ENCODE results near the gene PVR.
"Not testable (repeated sequence)": the region's sequence is repeated elsewhere in the genome, so short reads cannot be mapped to it uniquely, and the experiment has no call there.

PVR gene

GRCh38 chr19:44610497-44610896 is 33.2 kb upstream of the PVR start:
- not testable (repeated sequence) for H3K4me1 Mint-ChIP-seq (ENCODE audit: low read depth); H3K27ac Mint-ChIP-seq; H3K36me3 Mint-ChIP-seq (ENCODE audit: low read depth); H3K4me3 Mint-ChIP-seq; H3K9me3 Mint-ChIP-seq; H3K27me3 Mint-ChIP-seq (ENCODE audit: low read depth)

DNA sequence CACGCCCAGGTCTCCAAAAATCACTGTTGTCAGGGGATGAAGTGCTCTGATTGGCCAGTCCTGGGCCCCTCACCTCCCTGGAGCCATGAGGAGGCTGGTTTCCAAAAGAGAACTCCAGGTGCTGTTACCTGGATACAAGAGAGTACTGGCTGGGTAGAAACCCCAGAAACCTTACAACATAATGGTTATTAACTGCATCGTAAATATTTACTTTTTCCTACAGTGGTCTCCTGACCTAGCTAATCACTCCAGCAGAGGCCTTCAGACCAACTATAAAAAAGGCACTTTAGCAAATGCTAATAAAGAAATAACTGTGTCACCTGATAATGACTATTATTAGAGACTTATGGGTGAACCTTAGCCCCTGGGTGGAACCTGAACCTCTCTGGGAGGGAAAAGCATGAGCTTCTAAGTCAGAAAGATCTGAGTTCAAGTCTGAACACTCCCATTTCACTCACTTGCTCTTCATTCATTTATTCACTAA is 31.9 kb upstream of the PVR start:
- H3K36me3 Mint-ChIP-seq (ENCODE audit: low read depth) = no peaks in the 10 kb centered on the region
- no peak overlapping the region for H3K27ac Mint-ChIP-seq
- peaks cover 4% of the 10 kb centered on the region for H3K9me3 Mint-ChIP-seq
- H3K4me3 Mint-ChIP-seq = no peak overlapping the region
- peaks cover 1% of the 10 kb centered on the region for H3K4me1 Mint-ChIP-seq (ENCODE audit: low read depth)
- H3K27me3 Mint-ChIP-seq (ENCODE audit: low read depth) = no peaks in the 10 kb centered on the region

DNA sequence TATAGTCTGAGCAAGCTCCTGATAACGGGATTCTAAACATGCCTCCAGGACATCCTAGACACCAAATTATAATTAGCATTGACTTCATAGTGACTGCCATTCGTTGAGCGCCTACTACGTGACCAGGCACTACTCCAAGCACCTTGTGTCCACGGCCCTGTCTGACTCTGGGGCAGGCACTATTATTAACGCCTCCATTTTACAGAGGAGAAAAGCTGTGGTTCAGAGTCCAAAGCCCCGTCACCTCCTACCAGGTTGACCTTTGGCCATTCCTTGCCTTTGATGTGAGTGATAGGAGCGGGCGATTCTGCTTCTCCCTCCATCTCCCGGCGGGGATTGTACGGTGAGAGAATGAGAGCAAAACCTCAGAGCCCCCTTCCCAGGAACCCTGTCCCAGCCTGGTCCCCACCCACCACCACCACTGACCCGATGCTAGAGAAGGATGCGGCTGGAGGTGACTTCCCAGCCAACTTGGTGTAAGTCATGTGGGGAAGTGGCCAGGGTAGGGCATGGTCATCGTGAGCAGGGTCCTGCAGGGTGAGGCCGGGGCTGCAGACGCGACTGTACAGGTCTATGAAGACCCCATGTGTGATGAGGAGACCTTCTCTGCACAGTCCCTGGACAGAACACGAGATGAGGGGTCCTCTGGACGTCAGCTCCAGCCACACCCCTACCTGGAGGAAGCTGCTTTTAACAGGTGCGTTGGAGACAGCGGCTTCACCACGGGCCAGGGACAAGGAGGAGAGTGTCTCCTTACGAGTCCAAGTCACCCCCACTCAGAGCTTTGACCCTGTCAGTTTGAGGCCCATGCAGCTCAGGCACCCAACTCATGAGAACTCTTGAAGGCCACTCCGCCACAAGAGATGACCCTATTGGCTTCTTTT is 30.2 kb upstream of the PVR start, which contains the start of gene IGSF23:
TSS of gene IGSF23 (plus strand) at position 269 of the 884 bp plus-strand sequence. CDS start at position 352, 83 bp downstream.
- Mint-ChIP-seq H3K27me3 (ENCODE audit: low read depth) (no peaks in the 10 kb centered on the region), H3K36me3 (ENCODE audit: low read depth) (no peaks in the 10 kb centered on the region), H3K4me3 (no peak within 1 kb of the TSS), H3K9me3 (no peaks in the 10 kb centered on the region), H3K27ac (no peak within 1 kb of the TSS), H3K4me1 (ENCODE audit: low read depth) (no peaks in the 10 kb centered on the region)

DNA sequence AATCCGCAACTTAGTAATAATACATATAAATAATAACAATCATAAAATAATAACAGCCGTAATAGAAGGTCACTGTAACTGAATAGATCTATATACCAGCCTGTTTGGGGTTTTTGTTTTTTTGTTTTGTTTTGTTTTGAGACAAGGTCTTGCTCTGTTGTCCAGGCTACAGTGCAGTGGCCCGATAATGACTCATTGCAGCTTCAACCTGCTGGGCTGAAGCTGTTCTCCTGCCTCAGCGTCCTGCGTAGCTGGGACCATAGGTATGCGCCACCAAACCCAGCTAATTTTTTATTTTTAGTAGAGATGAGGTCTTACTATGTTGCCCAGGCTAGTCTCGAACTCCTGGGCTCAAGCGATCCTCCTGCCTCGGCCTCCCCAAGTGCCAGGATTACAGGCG is 29.4 kb upstream of the PVR start:
- H3K27me3 Mint-ChIP-seq (ENCODE audit: low read depth) = no peaks in the 10 kb centered on the region
- no peaks in the 10 kb centered on the region for H3K4me1 Mint-ChIP-seq (ENCODE audit: low read depth)
- H3K4me3 Mint-ChIP-seq = no peak overlapping the region
- no peak overlapping the region for H3K27ac Mint-ChIP-seq
- no peaks in the 10 kb centered on the region for H3K9me3 Mint-ChIP-seq
- no peaks in the 10 kb centered on the region for H3K36me3 Mint-ChIP-seq (ENCODE audit: low read depth)

DNA sequence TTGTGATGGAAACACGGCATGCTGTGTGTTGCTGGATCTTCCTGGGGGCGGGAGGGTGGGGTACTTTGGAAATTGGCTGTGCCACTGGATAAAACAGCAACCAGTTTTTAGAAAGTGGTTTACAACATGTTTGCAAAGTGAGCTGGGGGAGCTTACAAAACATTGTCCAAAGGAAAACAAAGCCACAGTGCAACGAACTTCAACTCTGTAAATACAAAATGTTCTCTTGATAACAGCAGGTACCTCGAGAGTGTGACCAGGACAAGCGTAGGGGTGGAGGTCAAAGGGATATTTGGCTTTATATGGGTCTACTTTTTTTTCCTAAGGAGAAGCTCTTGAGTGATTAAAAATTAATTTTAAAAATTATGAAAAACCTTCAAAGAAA is 27.9 kb upstream of the PVR start:
- Mint-ChIP-seq H3K4me1 (ENCODE audit: low read depth) (no peaks in the 10 kb centered on the region), H3K9me3 (no peaks in the 10 kb centered on the region), H3K36me3 (ENCODE audit: low read depth) (no peaks in the 10 kb centered on the region), H3K27ac (no peak overlapping the region), H3K4me3 (no peak overlapping the region), H3K27me3 (ENCODE audit: low read depth) (no peaks in the 10 kb centered on the region)

DNA sequence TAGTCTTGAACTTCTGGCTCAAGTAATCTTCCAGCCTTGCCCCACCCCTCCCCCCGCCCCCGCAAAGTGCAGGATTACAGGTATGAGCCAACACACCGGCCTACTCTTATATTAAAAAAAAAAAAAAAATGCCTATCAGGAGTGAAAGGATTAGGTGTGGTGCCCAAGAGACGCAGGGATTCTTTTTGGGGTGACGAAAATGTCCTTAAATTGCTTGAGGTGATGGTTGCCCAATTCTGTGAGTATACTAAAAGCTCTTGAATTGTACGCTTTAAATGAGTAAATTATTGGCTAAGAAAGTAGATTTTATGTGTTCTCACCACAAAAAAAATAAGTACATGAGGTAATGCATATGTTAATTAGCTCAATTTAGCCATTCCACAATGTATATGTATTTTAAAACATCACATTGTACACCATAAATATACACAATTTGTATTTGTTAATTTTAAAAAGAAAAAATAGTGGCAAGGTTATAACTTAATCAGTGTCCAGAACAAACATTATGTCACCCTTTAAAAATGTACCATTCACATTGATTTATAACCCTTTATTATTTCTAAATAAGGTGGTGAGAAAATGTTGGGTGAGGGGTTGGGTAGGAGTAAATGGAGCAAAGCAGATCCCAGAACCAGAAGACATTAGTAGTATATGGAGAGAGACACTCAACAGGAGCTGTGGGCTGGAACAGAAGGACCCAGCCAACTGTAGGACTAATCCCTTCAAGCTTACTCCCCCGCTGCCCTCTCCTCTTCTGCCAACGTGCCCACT is 26.4 kb upstream of the PVR start:
- Mint-ChIP-seq H3K27ac (no peak overlapping the region), H3K27me3 (ENCODE audit: low read depth) (no peaks in the 10 kb centered on the region), H3K36me3 (ENCODE audit: low read depth) (no peaks in the 10 kb centered on the region), H3K9me3 (no peaks in the 10 kb centered on the region), H3K4me3 (no peak overlapping the region), H3K4me1 (ENCODE audit: low read depth) (no peaks in the 10 kb centered on the region)

DNA sequence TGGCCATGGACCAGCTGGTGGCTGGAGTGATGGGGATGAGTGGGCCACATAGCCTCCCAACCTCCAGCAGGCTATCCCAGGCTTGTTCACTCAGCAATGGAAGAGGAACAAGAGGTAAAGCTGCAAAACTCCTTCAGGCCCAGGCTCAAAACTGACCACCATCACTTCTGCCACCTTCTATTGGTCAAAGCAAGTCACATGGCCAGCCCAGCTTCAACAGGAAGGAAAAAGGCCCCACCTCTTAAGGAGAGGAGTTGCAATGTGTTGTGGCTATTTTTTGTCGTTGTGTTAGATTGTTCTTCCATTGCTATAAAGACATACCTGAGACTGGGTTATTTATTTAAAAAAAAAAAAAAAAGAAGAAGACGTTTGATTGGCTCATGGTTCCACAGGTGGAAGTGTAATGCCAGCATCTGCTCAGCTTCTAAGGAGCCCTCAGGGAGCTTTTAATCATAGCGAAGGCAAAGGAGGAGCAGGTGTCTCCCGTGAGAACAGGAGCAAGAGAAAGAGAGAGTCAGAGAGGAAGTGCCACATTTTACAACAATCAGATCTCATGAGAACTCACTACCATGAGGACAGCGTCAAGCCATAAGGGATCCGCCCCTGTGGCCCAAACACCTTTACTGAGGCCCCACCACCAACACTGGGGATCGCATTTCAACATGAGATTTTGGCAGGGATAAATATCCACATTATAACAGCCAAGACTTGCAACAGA is 24.9 kb upstream of the PVR start:
- Mint-ChIP-seq H3K27me3 (ENCODE audit: low read depth) (no peaks in the 10 kb centered on the region), H3K4me1 (ENCODE audit: low read depth) (no peaks in the 10 kb centered on the region), H3K36me3 (ENCODE audit: low read depth) (no peaks in the 10 kb centered on the region), H3K4me3 (no peak overlapping the region), H3K9me3 (peaks cover 3% of the 10 kb centered on the region), H3K27ac (no peak overlapping the region)

DNA sequence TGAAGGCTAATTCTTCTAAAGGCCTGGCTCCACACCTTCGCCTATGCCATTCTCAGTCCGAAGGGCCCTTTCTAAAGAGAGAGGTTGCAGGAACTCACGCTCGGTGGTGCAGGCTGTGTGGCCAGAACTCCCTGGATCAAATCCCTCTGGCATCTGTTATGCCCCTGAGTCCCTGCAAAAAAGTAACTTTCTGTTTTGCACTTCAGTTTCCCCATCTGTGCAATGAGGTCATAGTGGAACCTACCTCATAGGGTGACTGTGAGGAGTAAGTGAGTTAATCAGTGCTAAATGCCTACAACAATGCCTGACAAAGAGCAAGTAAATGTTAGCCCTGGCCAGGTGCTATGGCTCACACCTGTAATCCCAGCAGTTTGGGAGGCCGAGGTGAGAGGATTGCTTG is 23.0 kb upstream of the PVR start:
- H3K27ac Mint-ChIP-seq = no peak overlapping the region
- H3K27me3 Mint-ChIP-seq (ENCODE audit: low read depth) = no peaks in the 10 kb centered on the region
- no peaks in the 10 kb centered on the region for H3K36me3 Mint-ChIP-seq (ENCODE audit: low read depth)
- no peaks in the 10 kb centered on the region for H3K4me1 Mint-ChIP-seq (ENCODE audit: low read depth)
- H3K4me3 Mint-ChIP-seq = no peak overlapping the region
- H3K9me3 Mint-ChIP-seq = peaks cover 3% of the 10 kb centered on the region

DNA sequence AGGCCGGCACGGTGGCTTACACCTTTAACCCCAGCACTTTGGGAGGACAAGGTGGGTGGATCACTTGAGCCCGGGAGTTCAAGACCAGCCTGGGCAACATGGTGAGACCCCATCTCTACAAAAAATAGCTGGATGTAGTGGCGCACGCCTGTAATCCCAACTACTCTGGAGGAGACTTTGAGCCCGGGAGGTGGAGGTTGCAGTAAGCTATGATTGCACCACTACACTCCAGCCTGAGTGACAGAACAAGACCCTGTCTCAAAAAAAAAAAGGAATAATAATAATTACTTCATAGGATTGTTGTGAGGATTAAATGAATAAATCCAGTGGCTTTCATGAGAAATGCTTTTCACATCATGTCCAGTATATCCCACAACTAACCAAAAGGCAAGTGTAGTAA is 22.3 kb upstream of the PVR start:
- no peak overlapping the region for H3K27ac Mint-ChIP-seq

DNA sequence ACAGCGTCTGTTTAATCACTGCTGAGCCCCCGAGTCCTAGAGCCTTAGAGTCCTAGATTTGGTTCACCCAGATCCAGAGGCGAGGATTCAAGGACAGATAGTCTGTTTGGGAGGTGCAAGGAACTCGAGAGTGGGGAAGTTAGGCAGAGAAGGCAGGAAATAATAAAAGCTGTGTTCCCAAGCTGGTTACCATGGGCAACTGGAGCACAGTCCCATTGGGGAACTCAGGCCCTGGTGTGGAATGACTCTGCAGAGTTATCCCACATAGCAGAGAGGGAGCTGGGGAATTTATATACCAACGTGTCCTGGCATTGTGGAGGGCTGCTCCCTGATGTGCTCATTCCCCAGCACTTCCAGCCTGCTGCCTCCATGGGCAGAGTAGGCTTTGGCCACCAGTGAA is 20.6 kb upstream of the PVR start:
- H3K4me3 Mint-ChIP-seq = no peak overlapping the region
- no peak overlapping the region for H3K27ac Mint-ChIP-seq
- H3K27me3 Mint-ChIP-seq (ENCODE audit: low read depth) = no peaks in the 10 kb centered on the region
- peaks cover 3% of the 10 kb centered on the region for H3K9me3 Mint-ChIP-seq
- H3K4me1 Mint-ChIP-seq (ENCODE audit: low read depth) = no peaks in the 10 kb centered on the region
- H3K36me3 Mint-ChIP-seq (ENCODE audit: low read depth) = no peaks in the 10 kb centered on the region

More for the DNA sequence above, 22.3 kb upstream of the PVR start:
- peaks cover 3% of the 10 kb centered on the region for H3K9me3 Mint-ChIP-seq
- no peaks in the 10 kb centered on the region for H3K4me1 Mint-ChIP-seq (ENCODE audit: low read depth)
- no peaks in the 10 kb centered on the region for H3K27me3 Mint-ChIP-seq (ENCODE audit: low read depth)
- H3K36me3 Mint-ChIP-seq (ENCODE audit: low read depth) = no peaks in the 10 kb centered on the region
- no peak overlapping the region for H3K4me3 Mint-ChIP-seq

DNA sequence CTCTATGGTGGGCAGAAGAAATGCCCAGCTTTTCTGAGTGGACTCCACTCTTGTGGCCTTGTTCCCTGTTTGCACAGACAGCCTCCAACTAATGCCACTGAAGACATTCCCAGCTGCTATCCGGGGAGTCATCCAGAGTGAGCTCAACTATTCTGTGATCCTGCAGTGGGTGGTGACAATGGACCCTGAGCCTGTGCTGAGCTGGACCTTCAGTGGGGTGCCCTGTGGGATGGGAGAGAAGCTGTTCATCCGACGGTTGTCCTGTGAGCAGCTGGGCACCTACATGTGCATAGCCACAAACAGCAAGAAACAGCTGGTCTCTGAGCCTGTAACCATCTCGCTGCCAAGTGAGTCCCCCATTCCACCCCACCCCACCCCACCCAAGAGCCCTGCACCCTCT is 20.1 kb upstream of the PVR start:
- Mint-ChIP-seq H3K27me3 (ENCODE audit: low read depth) (no peaks in the 10 kb centered on the region), H3K9me3 (peaks cover 3% of the 10 kb centered on the region), H3K36me3 (ENCODE audit: low read depth) (no peaks in the 10 kb centered on the region), H3K4me3 (no peak overlapping the region), H3K27ac (no peak overlapping the region), H3K4me1 (ENCODE audit: low read depth) (no peaks in the 10 kb centered on the region)

- H3K27me3 Mint-ChIP-seq (ENCODE audit: low read depth) = no peaks in the 10 kb centered on the region
- H3K4me3 Mint-ChIP-seq = no peak overlapping the region
- H3K4me1 Mint-ChIP-seq (ENCODE audit: low read depth) = no peaks in the 10 kb centered on the region
- H3K9me3 Mint-ChIP-seq = peaks cover 3% of the 10 kb centered on the region
- no peaks in the 10 kb centered on the region for H3K36me3 Mint-ChIP-seq (ENCODE audit: low read depth)
- H3K27ac Mint-ChIP-seq = no peak overlapping the region
These were observed 18.8 kb upstream of the PVR start for GRCh38 chr19:44624840-44625354.

GRCh38 chr19:44625637-44626036 is 18.1 kb upstream of the PVR start:
- not testable (repeated sequence) for H3K36me3 Mint-ChIP-seq (ENCODE audit: low read depth); H3K27ac Mint-ChIP-seq; H3K27me3 Mint-ChIP-seq (ENCODE audit: low read depth); H3K9me3 Mint-ChIP-seq; H3K4me1 Mint-ChIP-seq (ENCODE audit: low read depth); H3K4me3 Mint-ChIP-seq

- Mint-ChIP-seq H3K4me3 (no peak overlapping the region), H3K36me3 (ENCODE audit: low read depth) (no peaks in the 10 kb centered on the region), H3K4me1 (ENCODE audit: low read depth) (no peaks in the 10 kb centered on the region), H3K27me3 (ENCODE audit: low read depth) (no peaks in the 10 kb centered on the region), H3K27ac (no peak overlapping the region), H3K9me3 (peaks cover 3% of the 10 kb centered on the region)
These were observed 17.6 kb upstream of the PVR start for GRCh38 chr19:44626048-44626624.
